ENCODE measurements around the gene RAPGEFL1.
"Not testable (repeated sequence)": the region's sequence is repeated elsewhere in the genome, so short reads cannot be mapped to it uniquely, and the experiment has no call there.

Gene RAPGEFL1, protein sequence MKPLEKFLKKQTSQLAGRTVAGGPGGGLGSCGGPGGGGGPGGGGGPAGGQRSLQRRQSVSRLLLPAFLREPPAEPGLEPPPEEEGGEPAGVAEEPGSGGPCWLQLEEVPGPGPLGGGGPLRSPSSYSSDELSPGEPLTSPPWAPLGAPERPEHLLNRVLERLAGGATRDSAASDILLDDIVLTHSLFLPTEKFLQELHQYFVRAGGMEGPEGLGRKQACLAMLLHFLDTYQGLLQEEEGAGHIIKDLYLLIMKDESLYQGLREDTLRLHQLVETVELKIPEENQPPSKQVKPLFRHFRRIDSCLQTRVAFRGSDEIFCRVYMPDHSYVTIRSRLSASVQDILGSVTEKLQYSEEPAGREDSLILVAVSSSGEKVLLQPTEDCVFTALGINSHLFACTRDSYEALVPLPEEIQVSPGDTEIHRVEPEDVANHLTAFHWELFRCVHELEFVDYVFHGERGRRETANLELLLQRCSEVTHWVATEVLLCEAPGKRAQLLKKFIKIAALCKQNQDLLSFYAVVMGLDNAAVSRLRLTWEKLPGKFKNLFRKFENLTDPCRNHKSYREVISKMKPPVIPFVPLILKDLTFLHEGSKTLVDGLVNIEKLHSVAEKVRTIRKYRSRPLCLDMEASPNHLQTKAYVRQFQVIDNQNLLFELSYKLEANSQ

DNA sequence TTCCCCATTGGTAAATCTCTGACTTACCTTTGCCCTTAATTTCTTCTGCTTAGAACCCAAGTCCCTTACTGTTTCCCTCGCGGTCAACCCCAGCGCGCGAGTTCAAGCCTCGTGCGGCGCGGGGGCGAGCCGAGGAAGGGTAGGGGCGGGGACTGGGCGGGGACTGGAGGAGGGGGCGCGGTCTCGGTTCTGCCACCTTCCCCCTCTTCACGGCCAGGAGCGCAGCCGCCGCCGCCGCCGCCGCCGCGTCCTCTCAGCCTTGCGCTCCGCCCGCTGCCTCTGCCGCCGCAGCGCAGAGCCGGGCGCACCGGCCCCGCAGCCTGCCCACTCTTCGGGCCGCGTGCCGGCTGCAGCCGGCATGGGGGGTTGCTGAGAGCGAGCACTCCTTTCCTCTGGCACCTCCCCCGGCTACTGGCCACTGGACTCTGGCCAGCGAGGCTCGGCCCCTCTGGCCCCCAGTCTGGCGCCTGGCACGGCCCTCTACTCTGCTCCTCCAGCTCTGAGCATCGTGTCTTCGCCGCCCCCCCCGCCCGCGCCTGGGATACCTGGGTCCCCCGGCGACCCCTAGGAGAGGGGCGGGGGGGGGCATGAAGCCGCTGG lies at the start of gene RAPGEFL1:
RAPGEFL1 (plus strand) TSS at position 196 of the 600 bp plus-strand sequence; CDS start at position 588, 392 bp downstream.
- no peak for DNase-seq

- DNase-seq = no peak
Measured at GRCh38 chr17:40129498-40129897, 47.8 kb upstream of the RAPGEFL1 start.

- DNase-seq = no peak
Measured at GRCh38 chr17:40130352-40131042, 46.8 kb upstream of the RAPGEFL1 start.

- DNase-seq = no peak
Measured at GRCh38 chr17:40134184-40134583, 43.1 kb upstream of the RAPGEFL1 start.

DNA sequence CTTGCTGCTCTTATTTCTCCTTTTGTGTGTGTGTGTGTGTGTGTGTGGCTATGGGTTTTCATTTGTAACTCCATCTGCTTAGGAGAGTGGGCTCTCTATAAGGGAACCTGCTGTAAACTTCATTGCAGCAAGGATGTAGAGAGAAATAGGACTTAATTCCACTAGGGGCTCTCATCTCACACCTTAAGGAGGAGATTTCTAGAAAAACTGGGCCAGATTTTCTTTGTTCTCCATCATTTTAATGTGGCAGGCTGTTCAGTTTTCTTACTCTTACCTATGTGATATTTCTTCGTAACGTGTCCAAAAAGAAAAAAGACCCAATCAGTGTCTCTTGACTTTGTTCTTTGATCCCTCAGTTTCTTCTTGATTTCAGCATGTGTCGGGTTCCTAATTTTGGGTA lies 41.5 kb upstream of the RAPGEFL1 start:
- DNase-seq = no peak

DNA sequence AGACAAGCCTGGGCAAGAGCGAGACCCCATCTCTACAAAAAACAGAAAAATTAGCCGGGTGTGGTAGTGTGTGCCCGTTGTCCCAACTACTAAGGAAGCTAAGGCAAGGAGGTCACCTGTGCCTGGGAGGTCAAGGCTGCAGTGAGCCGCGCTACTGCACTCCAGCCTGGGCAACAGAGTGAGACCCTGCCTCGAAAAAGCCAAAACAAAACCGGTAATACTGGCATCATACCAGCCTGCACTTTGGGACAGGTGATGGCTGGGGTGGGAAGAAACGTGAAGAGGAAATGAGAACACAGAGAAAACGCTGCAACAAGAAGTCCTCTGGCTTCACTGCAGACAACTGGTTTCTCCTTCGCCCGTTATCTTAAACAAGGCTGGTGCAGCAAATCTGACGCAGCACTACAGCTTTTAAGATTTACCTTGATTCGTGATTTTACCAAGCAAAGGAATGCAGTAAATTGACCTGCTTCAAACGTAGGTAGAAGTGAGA lies 37.7 kb upstream of the RAPGEFL1 start:
- peak; percentile 69 for DNase-seq

DNA sequence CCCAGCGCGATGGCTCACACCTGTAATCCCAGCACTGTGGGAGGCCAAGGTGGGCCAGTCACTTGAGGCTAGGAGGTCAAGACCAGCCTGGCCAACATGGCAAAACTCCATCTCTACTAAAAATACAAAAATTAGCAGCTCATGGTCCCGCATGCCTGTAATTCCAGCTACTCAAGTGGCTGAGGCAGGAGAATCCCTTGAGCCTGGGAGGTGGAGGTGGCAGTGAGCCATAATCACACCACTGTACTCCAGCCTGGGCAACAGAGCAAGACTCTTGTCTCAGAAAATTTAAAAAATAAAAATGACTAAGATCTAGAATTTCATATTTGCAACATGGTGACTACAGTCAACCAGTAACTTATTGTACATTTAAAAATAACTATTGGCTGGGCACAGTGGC lies 34.1 kb upstream of the RAPGEFL1 start:
- DNase-seq = not testable (repeated sequence)

DNA sequence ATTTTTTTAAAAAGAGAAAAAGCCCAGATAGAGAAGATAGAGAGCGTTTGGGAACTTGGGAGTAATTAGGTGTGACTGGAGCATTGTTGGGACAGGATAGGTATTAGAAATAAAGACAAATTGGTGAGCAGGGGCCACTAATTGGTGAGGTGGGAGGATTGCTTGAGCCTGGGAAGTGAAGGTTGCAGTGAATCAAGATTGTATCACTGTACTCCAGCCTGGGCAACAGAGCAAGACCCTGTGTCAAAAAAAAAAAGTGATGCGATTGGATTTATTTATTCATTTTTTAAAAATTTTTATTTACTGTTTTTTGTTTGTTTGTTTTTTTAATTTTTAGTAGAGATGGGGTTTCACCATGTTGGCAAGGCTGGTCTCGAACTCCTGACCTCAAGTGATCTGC lies 31.8 kb upstream of the RAPGEFL1 start:
- DNase-seq = no peak

DNA sequence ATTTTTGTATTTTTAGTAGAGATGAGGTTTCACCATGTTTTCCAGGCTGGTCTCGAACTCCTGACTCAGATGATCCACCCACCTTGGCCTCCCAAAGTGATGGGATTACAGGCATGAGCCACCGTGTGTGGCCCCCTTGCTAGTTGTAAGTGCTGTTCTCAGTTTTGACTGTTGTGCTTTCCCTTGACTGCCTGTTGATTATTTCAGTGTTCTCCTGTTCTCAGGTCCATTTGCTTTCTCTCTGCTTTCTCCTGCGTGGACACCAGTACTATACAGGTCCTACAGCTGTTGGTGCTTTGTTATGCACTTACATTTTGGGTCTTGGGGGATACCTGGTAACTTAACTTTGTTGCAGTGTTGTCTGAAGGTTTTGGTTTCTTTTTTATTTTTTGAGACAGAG lies 28.7 kb upstream of the RAPGEFL1 start:
- no peak for DNase-seq

DNA sequence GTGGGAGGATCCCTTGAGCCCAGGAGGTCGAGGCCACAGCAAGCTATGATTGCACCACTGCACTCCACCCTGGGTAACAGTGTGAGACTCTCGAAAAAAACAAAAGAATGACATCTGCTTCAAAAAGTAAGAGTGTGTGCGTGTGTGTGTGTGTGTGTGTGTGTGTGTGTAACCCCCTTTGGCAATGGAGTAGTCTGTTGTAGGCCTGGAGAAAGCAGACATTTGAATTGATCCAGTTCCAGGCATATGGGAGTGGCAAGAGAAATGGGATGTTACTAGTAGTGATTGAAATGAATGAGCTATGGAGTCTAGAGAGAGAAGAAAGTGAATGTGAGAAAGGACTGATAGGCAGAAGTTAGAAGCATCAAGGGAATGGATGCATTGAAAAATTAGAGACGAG lies 27.0 kb upstream of the RAPGEFL1 start:
- DNase-seq = no peak

- no peak for DNase-seq
Measured at GRCh38 chr17:40151414-40151963, 25.8 kb upstream of the RAPGEFL1 start.

DNA sequence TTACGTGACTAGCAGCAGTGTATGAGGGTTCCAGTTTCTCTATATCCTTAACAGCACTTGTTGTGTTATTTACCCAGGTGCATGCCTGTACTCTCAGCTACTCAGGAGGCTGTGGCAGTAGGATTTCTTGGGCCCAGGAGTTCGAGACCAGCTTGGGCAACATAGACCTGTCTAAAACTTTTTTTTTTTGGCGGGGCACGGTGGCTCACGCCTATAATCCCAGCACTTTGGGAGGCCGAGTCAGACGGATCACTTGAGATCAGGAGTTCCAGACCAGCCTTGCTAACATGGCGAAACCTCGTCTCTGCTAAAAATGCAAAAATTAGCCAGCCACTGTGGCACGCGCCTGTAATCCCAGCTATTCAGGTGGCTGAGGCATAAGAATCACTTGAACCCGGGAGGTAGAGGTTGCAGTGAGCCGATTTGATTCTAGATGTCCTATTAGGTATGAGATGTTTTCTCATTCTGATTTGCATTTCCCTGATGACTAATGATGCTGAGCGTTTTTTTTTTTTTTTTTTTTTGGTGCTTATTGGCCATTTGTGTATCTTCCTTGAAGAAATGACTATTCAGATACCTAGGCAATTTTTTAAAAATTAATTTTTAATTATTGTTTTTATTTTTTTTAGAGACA lies 23.6 kb upstream of the RAPGEFL1 start:
- DNase-seq = no peak

DNA sequence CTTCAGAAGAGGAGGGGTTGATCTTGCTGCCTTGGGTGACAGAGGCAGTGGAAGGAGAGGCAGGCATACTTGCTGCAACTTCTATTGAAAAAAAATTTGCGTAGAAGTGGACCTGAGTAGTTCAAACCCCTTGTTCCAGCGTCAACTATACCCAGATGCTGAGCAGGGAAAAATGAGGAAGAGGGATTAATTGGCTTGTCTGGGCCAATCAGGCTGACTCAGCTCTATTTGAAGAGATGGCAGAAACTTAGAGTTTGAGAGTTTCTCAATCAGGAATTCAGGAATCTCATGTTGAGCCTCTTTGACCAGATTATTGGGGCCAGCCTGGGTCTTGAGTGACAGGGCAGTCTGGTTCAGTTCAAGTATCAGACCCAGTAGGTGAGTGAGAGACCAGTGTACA lies 19.3 kb upstream of the RAPGEFL1 start:
- no peak for DNase-seq

DNA sequence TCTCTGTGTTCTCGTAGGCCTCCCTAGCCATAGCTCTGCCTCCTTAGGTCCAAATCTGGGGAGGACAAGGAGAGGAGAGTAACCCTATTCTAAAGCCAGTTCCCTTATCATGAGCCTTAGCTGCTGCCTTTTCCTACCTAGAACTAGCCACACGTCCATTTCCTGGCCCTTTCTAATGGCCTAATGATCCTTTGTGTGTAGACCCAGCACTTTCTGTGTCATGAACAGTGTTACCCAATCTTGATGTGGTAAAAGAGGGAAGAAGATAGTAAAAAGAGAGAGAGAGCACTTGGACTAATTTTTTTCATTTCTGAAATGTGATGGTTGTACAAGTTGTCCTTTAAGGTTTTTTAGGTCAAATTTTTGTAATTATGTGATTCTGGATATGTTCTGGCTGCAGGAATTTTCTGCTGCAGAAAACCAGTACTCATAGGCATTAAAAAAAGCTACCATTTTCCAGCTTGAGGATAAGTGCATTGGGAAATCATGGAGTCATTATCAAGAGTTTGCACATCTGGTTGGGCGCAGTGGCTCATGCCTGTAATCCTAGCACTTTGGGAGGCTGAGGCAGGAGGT lies 18.7 kb upstream of the RAPGEFL1 start:
- DNase-seq = no peak

GRCh38 chr17:40159456-40159855 lies 17.8 kb upstream of the RAPGEFL1 start:
- no peak for DNase-seq

GRCh38 chr17:40167685-40168261 lies 9.5 kb upstream of the RAPGEFL1 start:
- no peak for DNase-seq

DNA sequence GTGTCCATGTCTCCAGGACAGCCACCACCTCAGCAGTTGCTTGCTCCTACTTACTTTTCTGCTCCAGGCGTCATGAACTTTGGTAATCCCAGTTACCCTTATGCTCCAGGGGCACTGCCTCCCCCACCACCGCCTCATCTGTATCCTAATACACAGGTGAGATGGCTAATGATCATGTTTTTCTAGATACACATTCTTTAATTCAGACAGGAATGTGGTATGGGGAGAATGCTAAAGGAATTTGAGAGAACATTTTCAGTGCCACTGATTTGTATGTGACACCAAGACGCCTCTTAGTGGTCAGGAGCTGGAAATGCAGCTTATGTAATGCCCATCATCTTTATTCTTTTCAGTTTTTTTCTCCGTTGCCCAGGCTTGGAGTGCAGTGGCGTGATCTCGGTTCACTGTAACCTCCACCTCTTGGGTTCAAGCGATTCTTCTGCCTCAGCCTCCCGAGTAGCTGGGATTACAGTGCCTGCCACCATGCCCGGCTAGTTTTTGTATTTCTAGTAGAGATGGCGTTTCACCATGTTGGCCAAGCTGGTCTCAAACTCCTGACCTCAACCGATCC lies 8.9 kb upstream of the RAPGEFL1 start:
- peak; percentile 33 for DNase-seq

GRCh38 chr17:40170325-40170724 lies 6.9 kb upstream of the RAPGEFL1 start:
- DNase-seq = no peak

DNA sequence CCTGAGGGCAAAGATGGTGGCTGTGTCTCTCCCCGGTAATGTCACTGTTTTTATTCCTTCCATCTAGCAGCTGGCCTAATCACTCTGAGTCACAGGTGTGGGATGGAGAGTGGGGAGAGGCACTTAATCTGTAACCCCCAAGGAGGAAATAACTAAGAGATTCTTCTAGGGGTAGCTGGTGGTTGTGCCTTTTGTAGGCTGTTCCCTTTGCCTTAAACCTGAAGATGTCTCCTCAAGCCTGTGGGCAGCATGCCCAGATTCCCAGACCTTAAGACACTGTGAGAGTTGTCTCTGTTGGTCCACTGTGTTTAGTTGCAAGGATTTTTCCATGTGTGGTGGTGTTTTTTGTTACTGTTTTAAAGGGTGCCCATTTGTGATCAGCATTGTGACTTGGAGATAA lies 5.5 kb upstream of the RAPGEFL1 start:
- no peak for DNase-seq

DNA sequence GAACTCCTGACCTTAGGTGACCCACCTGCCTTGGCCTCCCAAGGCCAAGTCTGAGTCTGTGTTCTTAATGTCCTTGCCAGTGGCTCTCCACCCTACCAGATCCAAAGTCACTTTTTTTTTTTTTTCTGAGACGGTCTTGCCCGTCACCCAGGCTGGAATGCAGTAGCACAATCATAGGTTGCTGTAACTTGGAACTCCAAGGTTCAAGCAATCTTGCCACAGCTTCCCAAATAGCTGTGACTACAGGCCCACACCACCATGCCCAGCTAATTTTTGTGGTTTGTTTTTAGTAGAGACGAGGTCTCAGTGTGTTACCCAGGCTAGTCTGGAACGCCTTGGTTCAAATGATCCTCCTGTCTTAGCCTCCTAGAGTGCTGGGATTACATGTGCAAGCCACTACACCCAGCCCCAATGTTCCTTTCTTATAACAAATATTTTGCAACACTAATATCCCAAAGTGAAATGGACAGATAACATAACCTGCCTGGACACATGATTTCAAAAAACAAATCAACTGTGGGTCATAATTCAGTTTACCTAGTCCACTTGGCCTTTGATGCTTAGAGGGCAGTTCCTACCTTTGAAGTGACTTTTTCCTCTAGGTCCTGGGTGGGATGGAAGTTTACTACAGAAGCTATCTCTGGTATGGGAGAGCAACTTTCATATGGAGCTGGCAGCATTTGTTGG lies 4.0 kb upstream of the RAPGEFL1 start:
- no peak for DNase-seq

DNA sequence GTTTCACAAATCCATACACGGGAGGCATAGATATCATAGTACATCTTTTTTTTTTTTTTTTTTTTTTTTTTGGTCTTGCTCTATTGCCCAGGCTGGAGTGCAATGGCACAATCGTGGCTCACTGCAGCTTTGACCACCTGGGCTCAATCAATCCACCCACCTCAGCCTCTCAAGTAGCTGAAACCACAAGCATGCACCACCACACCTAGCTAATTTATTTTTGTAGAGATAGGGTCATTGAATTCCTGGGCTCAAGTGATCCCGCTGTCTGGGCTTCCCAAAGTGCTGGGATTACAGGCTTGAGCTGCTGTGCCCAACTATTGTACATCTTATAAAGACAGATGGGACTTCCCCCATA lies 3.5 kb upstream of the RAPGEFL1 start:
- no peak for DNase-seq
